H9 (cell line): ENCODE data around the gene RPS6KA1. TPM values are rescaled to one million over a fixed set of nuclear protein-coding genes. Genes with fewer than 3 reads are reported as not detected.

Source experiments
- DNase-seq: peaks from one replicate; pipeline ENCODE4 v3.0.0-alpha.2; 2017
- H2AFZ ChIP-seq: one replicate; pipeline ENCODE4 v1.6.1; 2013; ENCODE audit warnings: mild to moderate bottlenecking, low read length, control low read depth, moderate library complexity
- H2AK5ac ChIP-seq: 2 replicates; pipeline ENCODE4 v1.6.1; 2013; ENCODE audit warnings: low read length, control low read depth, mixed read lengths; ENCODE audit not compliant: insufficient read length
- H2BK120ac ChIP-seq: one replicate; pipeline ENCODE4 v1.6.1; 2013; ENCODE audit warnings: low read depth, mild to moderate bottlenecking, low read length, control low read depth, inconsistent platforms; ENCODE audit not compliant: poor library complexity, severe bottlenecking
- H2BK12ac ChIP-seq: 2 replicates; pipeline ENCODE4 v1.6.1; 2013; ENCODE audit warnings: low read length, control low read depth, mixed read lengths, low read depth; ENCODE audit not compliant: insufficient read length
- H2BK15ac ChIP-seq: 2 replicates; pipeline ENCODE4 v1.6.1; 2013; ENCODE audit warnings: low read depth, low read length, control low read depth
- H2BK20ac ChIP-seq: one replicate; pipeline ENCODE4 v1.6.1; 2013; ENCODE audit warnings: low read depth, mild to moderate bottlenecking, low read length, control low read depth, inconsistent platforms; ENCODE audit not compliant: poor library complexity, severe bottlenecking
- H2BK5ac ChIP-seq: 2 replicates; pipeline ENCODE4 v1.6.1; 2013; ENCODE audit warnings: low read length, control low read depth, mixed read lengths; ENCODE audit not compliant: insufficient read length
- H3K14ac ChIP-seq: 2 replicates; pipeline ENCODE4 v1.6.1; 2013; ENCODE audit warnings: low read length, control low read depth; ENCODE audit not compliant: insufficient read depth
- H3K18ac ChIP-seq: 2 replicates; pipeline ENCODE4 v1.6.1; 2013; ENCODE audit warnings: low read depth, mild to moderate bottlenecking, mixed read lengths, low read length, control low read depth; ENCODE audit not compliant: insufficient read length
- H3K23ac ChIP-seq: 2 replicates; pipeline ENCODE4 v1.6.1; 2013; ENCODE audit warnings: low read length, control low read depth, mixed read lengths, low read depth; ENCODE audit not compliant: insufficient read length
- H3K23me2 ChIP-seq: 2 replicates; pipeline ENCODE4 v1.6.1; 2013; ENCODE audit warnings: low read depth, mild to moderate bottlenecking, mixed read lengths, low read length, control low read depth; ENCODE audit not compliant: insufficient read length, poor library complexity, severe bottlenecking
- H3K27ac ChIP-seq: 2 replicates; pipeline ENCODE4 v1.5.1; 2013; ENCODE audit warnings: low read length, control low read depth, mixed read lengths, low read depth; ENCODE audit not compliant: insufficient read length
- H3K27me3 ChIP-seq: 2 replicates; pipeline ENCODE4 v1.6.1; 2013; ENCODE audit warnings: low read length, control low read depth, inconsistent platforms; ENCODE audit not compliant: insufficient read depth
- H3K4ac ChIP-seq: 2 replicates; pipeline ENCODE4 v1.6.1; 2013; ENCODE audit warnings: low read depth, mild to moderate bottlenecking, control low read depth, inconsistent platforms, low read length, moderate library complexity
- H3K4me1 ChIP-seq: 2 replicates; pipeline ENCODE4 v1.6.1; 2013; ENCODE audit warnings: low read length, control low read depth, inconsistent platforms; ENCODE audit not compliant: insufficient read depth
- H3K4me2 ChIP-seq: 2 replicates; pipeline ENCODE4 v1.6.1; 2013; ENCODE audit warnings: low read length, control low read depth, mixed read lengths; ENCODE audit not compliant: insufficient read length, insufficient read depth
- H3K56ac ChIP-seq: 2 replicates; pipeline ENCODE4 v1.6.1; 2013; ENCODE audit warnings: low read depth, mild to moderate bottlenecking, mixed read lengths, low read length, control low read depth; ENCODE audit not compliant: insufficient read length
- H3K79me1 ChIP-seq: 2 replicates; pipeline ENCODE4 v1.6.1; 2013; ENCODE audit warnings: low read depth, mild to moderate bottlenecking, moderate library complexity, low read length, control low read depth, inconsistent platforms; ENCODE audit not compliant: insufficient read depth, poor library complexity, severe bottlenecking
- H3K79me2 ChIP-seq: 2 replicates; pipeline ENCODE4 v1.6.1; 2013; ENCODE audit warnings: low read length, control low read depth, inconsistent platforms; ENCODE audit not compliant: insufficient read depth
- H3K9ac ChIP-seq: 2 replicates; pipeline ENCODE4 v1.6.1; 2013; ENCODE audit warnings: low read length, control low read depth, mixed read lengths; ENCODE audit not compliant: insufficient read length; ENCODE audit errors: extremely low read depth
- H3K9me3 ChIP-seq: one replicate; pipeline ENCODE4 v1.6.1; 2013; ENCODE audit warnings: low read depth, low read length, inconsistent platforms; ENCODE audit not compliant: control insufficient read depth
- H3T11ph ChIP-seq: one replicate; pipeline ENCODE4 v1.6.1; 2013; ENCODE audit warnings: mild to moderate bottlenecking, low read length, control low read depth, inconsistent platforms
- H4K20me1 ChIP-seq: one replicate; pipeline ENCODE4 v1.6.1; 2013; ENCODE audit not compliant: control insufficient read depth, insufficient read length, insufficient read depth
- H4K5ac ChIP-seq: 2 replicates; pipeline ENCODE4 v1.6.1; 2013; ENCODE audit warnings: low read depth, mild to moderate bottlenecking, mixed read lengths, low read length, control low read depth; ENCODE audit not compliant: insufficient read length
- H4K8ac ChIP-seq: replicated peaks from 2 replicates; pipeline ENCODE4 v1.6.1; 2013; ENCODE audit warnings: low read length, control low read depth, mixed read lengths, low read depth; ENCODE audit not compliant: insufficient read length
- H4K91ac ChIP-seq: 2 replicates; pipeline ENCODE4 v1.6.1; 2013; ENCODE audit warnings: low read depth, mild to moderate bottlenecking, moderate library complexity, mixed read lengths, low read length, control low read depth; ENCODE audit not compliant: insufficient read length
- H3K27ac Mint-ChIP-seq, 3 experiments: 2 replicates in 2 of 3; 3 replicates in 1 of 3; pipeline ENCODE4 v1.8.0; 2020 to 2021; ENCODE audit warnings: mixed read lengths in 3 of 3, mild to moderate bottlenecking in 1 of 3, moderate library complexity in 1 of 3
- H3K27me3 Mint-ChIP-seq: 2 replicates; pipeline ENCODE4 v1.8.0; 2021; ENCODE audit warnings: low read depth, mild to moderate bottlenecking, moderate library complexity, mixed read lengths
- H3K36me3 Mint-ChIP-seq, 3 experiments: 2 replicates in 2 of 3; 3 replicates in 1 of 3; pipeline ENCODE4 v1.8.0; 2020 to 2021; ENCODE audit warnings: low read depth in 3 of 3, mixed read lengths in 3 of 3; ENCODE audit not compliant: insufficient read depth in 1 of 3
- H3K4me1 Mint-ChIP-seq, 2 experiments: 2 replicates each; pipeline ENCODE4 v1.8.0; 2020; ENCODE audit warnings: mixed read lengths in 2 of 2
- H3K4me3 Mint-ChIP-seq, 2 experiments: 2 replicates in 1 of 2; 3 replicates in 1 of 2; pipeline ENCODE4 v1.8.0; 2020 to 2021; ENCODE audit warnings: mild to moderate bottlenecking in 2 of 2, mixed read lengths in 2 of 2, moderate library complexity in 1 of 2
- H3K9me3 Mint-ChIP-seq, 2 experiments: 2 replicates in 1 of 2; 3 replicates in 1 of 2; pipeline ENCODE4 v1.8.0; 2020; ENCODE audit warnings: mild to moderate bottlenecking in 2 of 2, mixed read lengths in 2 of 2, moderate library complexity in 1 of 2
- WGBS: extraction: QIAGEN DNeasy Blood & Tissue Kit; methylation state at CpG from one replicate; pipeline ENCODE4 v1.1.7; 2013; ENCODE audit warnings: missing lambda C conversion rate, low lambda C conversion rate, mixed read lengths; ENCODE audit not compliant: insufficient read length; ENCODE audit errors: extremely low coverage; 5-methylcytosine and 5-hydroxymethylcytosine counted together
- total RNA-seq: library from RNA; stranded (reverse); gene quantifications from 2 replicates; pipeline ENCODE4 v1.2.1, GENCODE V29; 2021
- TF ChIP-seq, protein P1 (sequence below): fragments of 200-600 bp; sonication (generic); conservative IDR thresholded peaks from 3 replicates; pipeline ENCODE4 v1.8.0; 2021; ENCODE audit warnings: antibody characterized with exemption, mild to moderate bottlenecking

Gene RPS6KA1
- total RNA-seq, 1 experiment from 2014 or later = 45.3 TPM

DNA sequence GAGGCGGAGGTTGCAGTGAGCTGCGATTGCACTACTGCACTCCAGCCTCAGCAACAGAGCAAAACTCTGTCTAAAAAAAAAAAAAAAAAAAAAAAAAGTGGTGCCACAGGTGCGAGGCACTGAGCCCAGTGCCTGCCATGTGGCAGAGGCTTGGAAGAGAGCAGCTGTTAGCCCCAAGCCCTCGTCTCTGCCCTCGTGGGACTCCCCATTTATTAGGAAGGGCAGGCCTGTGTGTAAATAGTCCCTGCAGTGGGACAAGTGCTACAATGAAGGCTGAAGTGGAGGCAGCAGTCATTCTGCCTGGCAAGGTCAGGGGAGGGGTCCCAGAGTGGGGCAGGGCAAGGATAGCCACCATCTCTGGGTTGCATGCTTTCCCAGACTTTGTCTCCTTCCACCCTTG lies 6.5 kb downstream of the RPS6KA1 start:
- H3K23me2 ChIP-seq = peaks cover 4% of the 10 kb centered on the region
- no peak overlapping the region for H3K14ac ChIP-seq
- no peaks in the 10 kb centered on the region for H3K27me3 Mint-ChIP-seq
- H3T11ph ChIP-seq = no peak overlapping the region
- no peak overlapping the region for H2BK5ac ChIP-seq
- peaks cover 12 to 15% of the 10 kb centered on the region in 2 experiments for H3K4me1 Mint-ChIP-seq
- no peak overlapping the region for H2BK12ac ChIP-seq
- no peak overlapping the region for H3K9ac ChIP-seq
- H2BK120ac ChIP-seq = no peak overlapping the region
- no peak overlapping the region for H2BK20ac ChIP-seq
- no peak overlapping the region for H3K18ac ChIP-seq
- no peak overlapping the region for H3K23ac ChIP-seq
- no peaks in the 10 kb centered on the region for H3K27me3 ChIP-seq
- no peak overlapping the region for H3K4me3 Mint-ChIP-seq
- H2AFZ ChIP-seq = no peak overlapping the region
- H4K20me1 ChIP-seq = no peaks in the 10 kb centered on the region
- H2AK5ac ChIP-seq = no peak overlapping the region
- H3K56ac ChIP-seq = no peak overlapping the region
- no peak overlapping the region; a peak in 1 of 7 replicates for H3K27ac Mint-ChIP-seq
- H3K4ac ChIP-seq = no peak overlapping the region
- no peak overlapping the region for H4K5ac ChIP-seq
- H3K27ac ChIP-seq = no peak overlapping the region
- DNase-seq = no peak
- peaks cover 4% of the 10 kb centered on the region; the same call in 1 of the 2 replicates for H3K4me1 ChIP-seq
- no peaks in the 10 kb centered on the region for H3K9me3 Mint-ChIP-seq
- H3K9me3 ChIP-seq = no peaks in the 10 kb centered on the region
- H3K4me2 ChIP-seq = no peak overlapping the region
- no CpG with 5 or more reads among the region's 5 CpGs for WGBS
- no peak overlapping the region for H4K91ac ChIP-seq
- no peak overlapping the region for H4K8ac ChIP-seq
- peaks cover 2 to 16% (median 5%) of the 10 kb centered on the region in 3 experiments; a peak in 5 of 7 replicates for H3K36me3 Mint-ChIP-seq
- H3K79me1 ChIP-seq = peaks cover 4% of the 10 kb centered on the region
- no peak overlapping the region for H2BK15ac ChIP-seq
- no peaks in the 10 kb centered on the region; the same call in 1 of the 2 replicates for H3K79me2 ChIP-seq
- TF ChIP-seq, protein P1, sequence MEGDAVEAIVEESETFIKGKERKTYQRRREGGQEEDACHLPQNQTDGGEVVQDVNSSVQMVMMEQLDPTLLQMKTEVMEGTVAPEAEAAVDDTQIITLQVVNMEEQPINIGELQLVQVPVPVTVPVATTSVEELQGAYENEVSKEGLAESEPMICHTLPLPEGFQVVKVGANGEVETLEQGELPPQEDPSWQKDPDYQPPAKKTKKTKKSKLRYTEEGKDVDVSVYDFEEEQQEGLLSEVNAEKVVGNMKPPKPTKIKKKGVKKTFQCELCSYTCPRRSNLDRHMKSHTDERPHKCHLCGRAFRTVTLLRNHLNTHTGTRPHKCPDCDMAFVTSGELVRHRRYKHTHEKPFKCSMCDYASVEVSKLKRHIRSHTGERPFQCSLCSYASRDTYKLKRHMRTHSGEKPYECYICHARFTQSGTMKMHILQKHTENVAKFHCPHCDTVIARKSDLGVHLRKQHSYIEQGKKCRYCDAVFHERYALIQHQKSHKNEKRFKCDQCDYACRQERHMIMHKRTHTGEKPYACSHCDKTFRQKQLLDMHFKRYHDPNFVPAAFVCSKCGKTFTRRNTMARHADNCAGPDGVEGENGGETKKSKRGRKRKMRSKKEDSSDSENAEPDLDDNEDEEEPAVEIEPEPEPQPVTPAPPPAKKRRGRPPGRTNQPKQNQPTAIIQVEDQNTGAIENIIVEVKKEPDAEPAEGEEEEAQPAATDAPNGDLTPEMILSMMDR = no peak
